Astrocyte (in vitro differentiated cells and primary cell): Measurements from ENCODE around the gene PDE3B. TPM values are rescaled to one million over a fixed set of nuclear protein-coding genes. Genes with fewer than 3 reads are reported as not detected.

Experiments
- DNase-seq: peaks from one replicate; pipeline ENCODE4 v3.0.0-alpha.2; 2010; ENCODE audit warnings: low read depth
- FAIRE-seq: peaks from 2 replicates; lab custom pipeline; 2011; peaks lifted over from hg19 to GRCh38; lab: Jason Lieb, UNC
- H2AFZ ChIP-seq: 2 replicates; pipeline ENCODE4 v1.6.0; 2012; ENCODE audit warnings: low read depth, low read length, inconsistent platforms
- H3K27ac ChIP-seq: 2 replicates; pipeline ENCODE4 v1.5.1; 2011; ENCODE audit warnings: low read depth, low read length, inconsistent platforms
- H3K27me3 ChIP-seq: 2 replicates; pipeline ENCODE4 v1.6.0; 2011; ENCODE audit warnings: low read length, inconsistent platforms; ENCODE audit not compliant: insufficient read depth
- H3K36me3 ChIP-seq: 2 replicates; pipeline ENCODE4 v1.5.1; 2011; ENCODE audit warnings: low read length, inconsistent platforms; ENCODE audit not compliant: insufficient read depth
- H3K4me1 ChIP-seq: 2 replicates; pipeline ENCODE4 v1.5.1; 2011; ENCODE audit warnings: low read length, inconsistent platforms; ENCODE audit not compliant: insufficient read depth
- H3K4me2 ChIP-seq: 2 replicates; pipeline ENCODE4 v1.6.0; 2012; ENCODE audit warnings: low read length, inconsistent platforms
- H3K4me3 ChIP-seq: 2 replicates; pipeline ENCODE4 v1.5.1; 2011; ENCODE audit warnings: low read depth, mild to moderate bottlenecking, low read length, inconsistent platforms; ENCODE audit not compliant: insufficient read depth
- H3K79me2 ChIP-seq: 2 replicates; pipeline ENCODE4 v1.6.0; 2012; ENCODE audit warnings: mild to moderate bottlenecking, low read length, inconsistent platforms; ENCODE audit not compliant: insufficient read depth
- H3K9ac ChIP-seq: 2 replicates; pipeline ENCODE4 v1.6.0; 2012; ENCODE audit warnings: mild to moderate bottlenecking, low read length, inconsistent platforms
- H3K9me3 ChIP-seq: 2 replicates; pipeline ENCODE4 v1.5.1; 2012; ENCODE audit warnings: low read depth, mild to moderate bottlenecking, low read length, inconsistent platforms; ENCODE audit not compliant: insufficient read depth
- H4K20me1 ChIP-seq: 2 replicates; pipeline ENCODE4 v1.6.0; 2012; ENCODE audit warnings: low read length, inconsistent platforms; ENCODE audit not compliant: insufficient read depth
- H3K27ac Mint-ChIP-seq: one replicate; pipeline ENCODE4 v1.8.0; 2021; ENCODE audit warnings: mild to moderate bottlenecking, mixed read lengths; ENCODE audit not compliant: unreplicated experiment
- H3K27me3 Mint-ChIP-seq: one replicate; pipeline ENCODE4 v1.8.0; 2021; ENCODE audit warnings: low read depth, mixed read lengths; ENCODE audit not compliant: unreplicated experiment
- H3K36me3 Mint-ChIP-seq: one replicate; pipeline ENCODE4 v1.8.0; 2021; ENCODE audit warnings: low read depth, mixed read lengths; ENCODE audit not compliant: unreplicated experiment
- H3K4me1 Mint-ChIP-seq: one replicate; pipeline ENCODE4 v1.8.0; 2021; ENCODE audit warnings: low read depth, mixed read lengths; ENCODE audit not compliant: unreplicated experiment
- H3K4me3 Mint-ChIP-seq: one replicate; pipeline ENCODE4 v1.8.0; 2021; ENCODE audit warnings: mild to moderate bottlenecking, moderate library complexity, mixed read lengths; ENCODE audit not compliant: unreplicated experiment
- H3K9me3 Mint-ChIP-seq: one replicate; pipeline ENCODE4 v1.8.0; 2021; ENCODE audit warnings: mild to moderate bottlenecking, mixed read lengths; ENCODE audit not compliant: unreplicated experiment
- CTCF ChIP-seq: IDR thresholded peaks from 2 replicates; pipeline ENCODE4 v1.5.1; 2011; ENCODE audit warnings: low read depth, mild to moderate bottlenecking, inconsistent platforms, low read length, moderate library complexity; ENCODE audit not compliant: insufficient read depth
- EZH2 ChIP-seq: IDR thresholded peaks from 2 replicates; pipeline ENCODE4 v1.6.1; 2012; ENCODE audit warnings: mild to moderate bottlenecking, low read length, inconsistent platforms; ENCODE audit not compliant: insufficient read depth
- total RNA-seq: library from RNA; stranded (reverse); gene quantifications from 2 replicates; pipeline ENCODE4 v1.2.1, GENCODE V29; 2021

Gene PDE3B
- total RNA-seq, 1 donor from 2014 or later = 2.9 TPM

GRCh38 chr11:14905104-14906033, 261.8 kb downstream of the PDE3B start:
- Histone ChIP-seq H3K27ac (no peak overlapping the region), H2AFZ (peak overlapping the region; percentile 99), H3K36me3 (no peaks in the 10 kb centered on the region), H3K4me1 (peaks cover 4% of the 10 kb centered on the region), H3K9me3 (no peaks in the 10 kb centered on the region), H3K4me3 (peak overlapping the region; percentile 69), H4K20me1 (no peaks in the 10 kb centered on the region), H3K27me3 (no peaks in the 10 kb centered on the region), H3K79me2 (no peaks in the 10 kb centered on the region), H3K4me2 (peak overlapping the region; percentile 98), H3K9ac (peak overlapping the region; percentile 70)
- Mint-ChIP-seq H3K4me1 (peaks cover 8% of the 10 kb centered on the region), H3K36me3 (no peaks in the 10 kb centered on the region), H3K9me3 (no peaks in the 10 kb centered on the region), H3K27me3 (peaks cover 20% of the 10 kb centered on the region), H3K27ac (no peak overlapping the region), H3K4me3 (peak overlapping the region; percentile 78)
- TF ChIP-seq CTCF = no peak
- TF ChIP-seq EZH2 = peak; percentile 43
- FAIRE-seq (no peak), DNase-seq (peak; percentile 15)

- H3K4me3 ChIP-seq = no peak overlapping the region
- Mint-ChIP-seq H3K4me3 (no peak overlapping the region), H3K36me3 (no peaks in the 10 kb centered on the region), H3K4me1 (peaks cover 8% of the 10 kb centered on the region), H3K27me3 (peaks cover 20% of the 10 kb centered on the region), H3K27ac (no peak overlapping the region), H3K9me3 (no peaks in the 10 kb centered on the region)
- H3K9me3 ChIP-seq = no peaks in the 10 kb centered on the region
- peaks cover 4% of the 10 kb centered on the region for H3K4me1 ChIP-seq
- TF ChIP-seq CTCF = no peak
- TF ChIP-seq EZH2 = no peak
- H3K4me2 ChIP-seq = no peak overlapping the region
- DNase-seq (no peak), FAIRE-seq (no peak)
- H4K20me1 ChIP-seq = no peaks in the 10 kb centered on the region
- H3K27ac ChIP-seq = no peak overlapping the region
- H3K27me3 ChIP-seq = no peaks in the 10 kb centered on the region
- H3K9ac ChIP-seq = no peak overlapping the region
- H3K79me2 ChIP-seq = no peaks in the 10 kb centered on the region
- no peaks in the 10 kb centered on the region for H3K36me3 ChIP-seq
- no peak overlapping the region for H2AFZ ChIP-seq
Measured at GRCh38 chr11:14906578-14906977, 263.0 kb downstream of the PDE3B start.

GRCh38 chr11:14906993-14907392, 263.4 kb downstream of the PDE3B start:
- Histone ChIP-seq H4K20me1 (no peaks in the 10 kb centered on the region), H2AFZ (no peak overlapping the region), H3K4me2 (no peak overlapping the region), H3K4me3 (no peak overlapping the region), H3K9me3 (no peaks in the 10 kb centered on the region), H3K4me1 (peaks cover 4% of the 10 kb centered on the region), H3K9ac (no peak overlapping the region), H3K27ac (no peak overlapping the region), H3K27me3 (no peaks in the 10 kb centered on the region), H3K36me3 (no peaks in the 10 kb centered on the region), H3K79me2 (no peaks in the 10 kb centered on the region)
- FAIRE-seq (no peak), DNase-seq (no peak)
- no peaks in the 10 kb centered on the region for H3K36me3 Mint-ChIP-seq
- peaks cover 20% of the 10 kb centered on the region for H3K27me3 Mint-ChIP-seq
- H3K4me1 Mint-ChIP-seq = peaks cover 8% of the 10 kb centered on the region
- TF ChIP-seq EZH2 = no peak
- no peak for TF ChIP-seq CTCF
- no peak overlapping the region for H3K27ac Mint-ChIP-seq
- no peak overlapping the region for H3K4me3 Mint-ChIP-seq
- no peaks in the 10 kb centered on the region for H3K9me3 Mint-ChIP-seq
